HG02588 (cell line): ENCODE data around the gene LMNA.
"Not testable (repeated sequence)": the region's sequence is repeated elsewhere in the genome, so short reads cannot be mapped to it uniquely, and the experiment has no call there.

Experiments
- ATAC-seq: cut with Tn5 transposase; IDR thresholded peaks from one replicate; pipeline ENCODE4 v1.9.1; 2021; ENCODE audit warnings: mild to moderate bottlenecking, moderate library complexity; ENCODE audit not compliant: unreplicated experiment

Gene LMNA

DNA sequence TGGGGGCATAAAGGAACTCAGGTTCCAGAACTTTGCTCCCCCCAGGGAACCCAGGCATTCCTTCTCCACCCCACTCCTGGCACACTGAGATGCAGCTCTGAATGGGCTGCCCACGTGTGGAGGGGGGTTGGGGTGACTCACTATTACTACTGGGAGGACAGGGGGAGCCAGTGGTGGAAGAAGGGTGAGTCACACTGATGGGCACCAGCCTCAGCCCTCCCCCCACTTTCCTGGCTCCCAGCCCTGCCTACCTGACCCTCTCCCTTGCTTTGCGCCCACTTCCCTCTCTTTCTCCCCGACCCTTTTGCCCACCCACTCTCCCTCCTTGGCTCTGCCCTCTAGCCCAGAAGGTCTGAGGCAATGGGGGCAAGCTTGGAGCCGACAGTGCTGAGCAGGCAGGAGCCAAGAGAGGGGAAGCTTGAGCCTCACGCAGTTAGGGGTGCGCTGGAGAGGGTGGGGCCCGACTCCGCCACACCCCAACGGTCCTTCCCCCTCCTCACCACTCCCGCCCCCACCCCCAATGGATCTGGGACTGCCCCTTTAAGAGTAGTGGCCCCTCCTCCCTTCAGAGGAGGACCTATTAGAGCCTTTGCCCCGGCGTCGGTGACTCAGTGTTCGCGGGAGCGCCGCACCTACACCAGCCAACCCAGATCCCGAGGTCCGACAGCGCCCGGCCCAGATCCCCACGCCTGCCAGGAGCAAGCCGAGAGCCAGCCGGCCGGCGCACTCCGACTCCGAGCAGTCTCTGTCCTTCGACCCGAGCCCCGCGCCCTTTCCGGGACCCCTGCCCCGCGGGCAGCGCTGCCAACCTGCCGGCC is at the start of gene LMNA:
TSS of gene LMNA (plus strand) at position 611 of the 818 bp plus-strand sequence. CDS start 208 bp downstream, outside the sequence.
- ATAC-seq = peak; percentile 68

DNA sequence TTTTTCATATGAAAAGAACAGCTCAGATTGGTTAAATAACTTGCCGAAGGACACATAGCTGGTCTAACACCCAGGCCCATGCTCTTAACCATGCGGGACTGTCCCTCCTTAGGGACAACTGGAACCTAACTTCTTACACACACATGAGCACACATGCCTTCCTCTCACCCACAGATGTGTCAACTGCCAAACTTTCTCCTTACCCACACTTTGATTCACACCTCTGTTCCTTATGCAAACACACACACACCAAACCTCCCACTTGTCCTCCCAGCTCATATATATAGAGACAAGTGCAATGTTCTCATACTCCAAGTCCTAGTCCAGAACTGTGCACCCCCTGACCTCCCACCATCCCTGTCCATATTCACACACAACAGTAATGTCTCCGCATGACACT is 49.3 kb upstream of the LMNA start:
- ATAC-seq = no peak

DNA sequence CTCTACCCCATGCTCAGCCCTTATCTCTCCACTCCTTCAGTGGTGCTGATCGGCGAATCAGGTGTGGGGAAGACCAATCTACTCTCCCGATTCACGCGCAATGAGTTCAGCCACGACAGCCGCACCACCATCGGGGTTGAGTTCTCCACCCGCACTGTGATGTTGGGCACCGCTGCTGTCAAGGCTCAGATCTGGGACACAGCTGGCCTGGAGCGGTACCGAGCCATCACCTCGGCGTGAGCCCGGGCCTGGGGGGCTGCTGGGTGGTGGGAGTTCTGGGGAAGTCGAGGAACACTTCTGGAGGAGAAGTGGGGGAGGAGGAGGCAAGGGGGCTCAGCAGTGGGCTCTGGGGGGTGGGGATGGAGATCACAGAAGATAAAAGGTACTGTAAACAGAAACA is 48.6 kb upstream of the LMNA start:
- no peak for ATAC-seq

DNA sequence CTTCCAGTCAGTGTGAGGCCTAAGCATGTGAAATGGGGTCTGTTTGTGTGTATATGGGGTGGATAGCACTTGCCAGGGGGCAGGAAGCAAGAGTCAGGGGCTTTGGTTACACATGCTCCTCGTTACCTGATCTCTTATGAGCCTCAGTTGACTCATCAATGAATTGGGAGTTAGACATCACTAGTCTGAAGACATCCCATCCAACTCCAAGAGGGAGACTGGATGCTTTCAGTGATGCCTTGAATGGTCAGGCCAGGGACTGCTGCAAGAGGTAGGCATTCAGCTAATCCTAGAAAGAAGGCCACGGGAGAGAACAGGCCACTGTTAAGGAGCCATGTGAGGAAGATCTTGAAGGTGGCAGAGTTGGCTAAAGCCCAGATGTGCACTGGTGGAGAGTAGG is 47.2 kb upstream of the LMNA start:
- ATAC-seq = no peak

DNA sequence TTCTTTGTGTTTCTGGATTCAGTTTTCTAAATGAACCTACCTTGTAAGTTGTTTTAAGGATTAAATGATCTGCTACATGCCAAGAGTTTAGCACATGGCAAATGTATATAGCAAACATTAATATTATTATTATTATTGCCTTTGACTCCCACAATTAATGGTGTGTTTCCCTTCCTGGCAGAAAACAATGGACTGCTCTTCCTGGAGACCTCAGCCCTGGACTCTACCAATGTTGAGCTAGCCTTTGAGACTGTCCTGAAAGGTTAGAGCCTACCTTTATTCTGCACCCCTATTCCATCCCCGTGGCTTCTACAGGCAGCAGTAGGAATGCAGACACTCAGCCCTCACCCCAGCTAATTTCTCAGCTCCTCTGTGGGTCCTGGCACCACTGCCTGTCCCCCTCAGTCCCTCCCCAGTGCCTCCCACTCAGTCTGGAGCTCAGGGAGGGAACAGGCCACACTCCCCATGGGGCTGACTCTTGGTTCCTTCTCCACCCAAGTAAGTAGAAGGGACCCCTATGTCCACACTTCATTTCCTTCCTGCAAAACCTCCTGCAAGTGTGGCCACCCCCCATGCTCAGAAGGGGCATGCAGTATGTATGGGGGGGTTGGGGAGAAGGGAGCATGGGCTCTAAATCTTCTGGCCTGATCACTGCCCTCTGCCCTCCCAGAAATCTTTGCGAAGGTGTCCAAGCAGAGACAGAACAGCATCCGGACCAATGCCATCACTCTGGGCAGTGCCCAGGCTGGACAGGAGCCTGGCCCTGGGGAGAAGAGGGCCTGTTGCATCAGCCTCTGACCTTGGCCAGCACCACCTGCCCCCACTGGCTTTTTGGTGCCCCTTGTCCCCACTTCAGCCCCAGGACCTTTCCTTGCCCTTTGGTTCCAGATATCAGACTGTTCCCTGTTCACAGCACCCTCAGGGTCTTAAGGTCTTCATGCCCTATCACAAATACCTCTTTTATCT is 44.7 kb upstream of the LMNA start:
- no peak for ATAC-seq

- no peak for ATAC-seq
These were observed 44.0 kb upstream of the LMNA start for GRCh38 chr1:156070548-156070947.

DNA sequence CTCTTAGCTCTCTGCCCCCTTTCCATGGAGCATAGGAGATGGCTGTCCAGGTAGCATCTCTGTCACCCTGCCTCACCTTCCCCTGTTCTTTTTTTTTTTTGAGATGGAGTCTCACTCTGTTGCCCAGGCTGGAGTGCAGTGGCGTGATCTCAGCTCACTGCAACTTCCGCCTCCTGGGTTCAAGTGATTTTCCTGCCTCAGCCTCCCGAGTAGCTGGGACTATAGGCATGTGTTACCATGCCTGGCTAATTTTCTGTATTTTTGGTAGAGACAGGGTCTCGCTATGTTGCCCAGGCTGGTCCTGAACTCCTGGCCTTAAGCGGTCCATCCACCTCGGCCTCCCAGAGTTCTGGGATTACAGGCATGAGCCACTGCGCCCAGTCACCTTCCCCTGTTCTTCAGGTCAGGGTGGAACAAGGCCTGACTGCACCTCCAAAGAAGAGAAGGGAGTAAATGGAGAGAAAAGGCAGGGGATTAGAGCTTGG is 43.1 kb upstream of the LMNA start:
- not testable (repeated sequence) for ATAC-seq

- no peak for ATAC-seq
These were observed 42.3 kb upstream of the LMNA start for GRCh38 chr1:156072251-156072650.

DNA sequence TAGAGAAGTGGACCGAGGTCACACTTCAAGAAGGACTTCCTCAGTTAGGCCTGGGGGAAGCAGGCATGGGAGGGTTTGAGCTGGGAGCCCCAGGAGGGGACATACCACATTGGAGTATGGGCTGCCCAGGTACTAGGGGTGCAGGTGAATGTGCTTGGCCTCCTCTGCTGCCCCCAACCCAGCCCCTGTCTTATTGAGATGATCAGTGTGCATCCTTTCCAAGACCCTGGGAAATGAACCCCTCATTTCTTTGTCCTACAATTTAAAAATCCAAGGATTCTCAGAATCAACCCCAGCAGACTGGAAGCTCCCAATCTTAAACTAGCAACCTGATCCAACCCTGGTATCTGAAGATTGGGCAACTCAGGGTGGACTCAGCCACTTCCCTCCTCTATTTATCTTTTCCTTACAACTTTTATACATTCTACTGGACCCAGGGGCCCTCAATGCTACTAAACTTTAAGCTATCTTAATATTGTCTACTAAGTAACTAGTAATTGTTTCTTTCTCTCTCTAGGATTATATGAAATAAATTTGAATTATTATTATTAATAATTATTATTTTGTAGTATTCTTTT is 41.3 kb upstream of the LMNA start:
- no peak for ATAC-seq

DNA sequence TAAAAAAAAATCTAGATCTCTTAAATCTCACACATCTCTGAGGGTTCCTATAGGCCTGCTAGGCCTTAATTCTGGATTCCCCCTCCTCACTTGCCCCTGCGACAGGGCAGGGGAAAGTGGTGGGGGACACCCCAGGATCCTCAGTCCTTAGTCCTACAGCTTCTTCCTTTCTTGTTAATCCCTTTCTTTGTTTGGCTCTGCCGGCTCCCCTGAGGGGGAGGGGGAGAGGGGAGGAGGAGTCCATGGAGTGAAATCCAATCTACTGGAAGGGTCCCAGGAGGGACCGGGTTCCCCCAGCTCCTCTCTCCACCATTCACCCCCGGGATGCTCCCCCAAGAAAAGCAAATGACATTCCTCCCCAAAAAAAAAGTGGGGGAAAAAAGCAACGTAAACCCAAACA is 40.8 kb upstream of the LMNA start:
- no peak for ATAC-seq

GRCh38 chr1:156074661-156075060 is 39.9 kb upstream of the LMNA start:
- no peak for ATAC-seq

DNA sequence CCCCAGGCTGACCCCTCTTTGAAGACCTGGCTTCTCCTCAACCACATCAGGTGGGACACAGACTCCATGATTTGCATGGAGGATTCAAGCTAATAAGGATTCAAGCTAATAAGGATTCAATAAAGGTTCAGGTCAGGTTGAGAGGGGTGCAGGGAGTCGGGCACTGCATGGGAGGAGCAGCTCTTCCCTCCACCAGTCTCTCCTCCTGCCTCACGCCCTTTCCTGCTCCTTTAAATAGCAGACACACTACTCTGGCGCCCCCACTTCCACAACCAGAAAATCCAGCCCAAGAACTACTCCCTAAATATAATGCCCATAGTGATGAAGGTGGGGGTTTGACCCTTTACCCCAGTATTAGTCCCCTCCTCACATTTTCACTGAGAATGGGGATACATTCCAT is 39.3 kb upstream of the LMNA start:
- ATAC-seq = no peak

GRCh38 chr1:156075775-156076204 is 38.7 kb upstream of the LMNA start:
- no peak for ATAC-seq

GRCh38 chr1:156076609-156077429 is 37.7 kb upstream of the LMNA start:
- no peak for ATAC-seq

- no peak for ATAC-seq
These were observed 37.1 kb upstream of the LMNA start for GRCh38 chr1:156077430-156077760.

DNA sequence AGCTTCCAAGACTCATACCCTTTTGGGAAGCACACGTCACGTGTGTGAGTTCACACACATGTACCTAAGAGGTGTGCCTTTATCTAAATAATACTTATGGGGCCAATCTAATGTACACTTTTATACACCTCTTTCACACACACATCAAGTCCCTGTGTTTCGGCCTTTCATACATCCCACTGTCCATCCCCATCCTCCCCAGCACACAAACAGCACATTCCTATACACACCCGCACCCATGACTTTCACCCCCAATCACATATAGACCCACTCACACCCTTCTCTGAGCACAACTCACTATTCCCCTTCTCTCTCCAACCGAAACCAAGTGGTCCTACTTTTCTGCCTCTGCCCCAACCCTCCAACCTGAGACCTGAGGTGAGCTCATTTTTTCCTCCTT is 35.8 kb upstream of the LMNA start:
- no peak for ATAC-seq

GRCh38 chr1:156079762-156080161 is 34.7 kb upstream of the LMNA start:
- ATAC-seq = no peak

- no peak for ATAC-seq
These were observed 34.2 kb upstream of the LMNA start for GRCh38 chr1:156080241-156080862.

DNA sequence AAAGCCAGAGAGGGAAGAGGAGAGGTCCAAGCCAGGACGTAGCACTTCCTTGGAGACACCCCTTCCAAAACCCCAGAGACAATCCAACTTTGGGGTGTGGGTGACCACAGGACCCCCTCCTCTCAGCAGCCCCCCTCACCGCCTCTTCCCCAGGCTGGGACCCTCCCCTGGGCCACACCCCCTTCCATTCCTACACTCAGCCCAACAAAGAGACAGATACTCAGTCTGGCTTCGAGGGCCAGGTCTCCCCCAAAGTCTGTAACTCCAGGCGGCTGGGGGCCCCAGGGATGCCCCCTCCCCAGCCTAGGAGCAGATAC is 33.7 kb upstream of the LMNA start:
- no peak for ATAC-seq

GRCh38 chr1:156081180-156081916 is 33.2 kb upstream of the LMNA start:
- no peak for ATAC-seq
